Measurements from ENCODE around the gene FOXD3.

GRCh38 chr1:63320022-63320721, 2.2 kb upstream of the FOXD3 start:
- TF ChIP-seq CTCF (IDR thresholded peaks at IDR 0.05) (no peak), POLR2A (IDR thresholded peaks at IDR 0.05; ENCODE audit: low read depth) (no peak), POLR2AphosphoS5 (IDR thresholded peaks at IDR 0.05) (no peak)

All from esophagus muscularis mucosa (tissue), 3 donors.